ENCODE results near the gene SORCS2. TPM values are rescaled to one million over a fixed set of nuclear protein-coding genes. Genes with fewer than 3 reads are reported as not detected.

SORCS2 gene
- total RNA-seq, 2 experiments from 2014 or later: 0.07 TPM

DNA sequence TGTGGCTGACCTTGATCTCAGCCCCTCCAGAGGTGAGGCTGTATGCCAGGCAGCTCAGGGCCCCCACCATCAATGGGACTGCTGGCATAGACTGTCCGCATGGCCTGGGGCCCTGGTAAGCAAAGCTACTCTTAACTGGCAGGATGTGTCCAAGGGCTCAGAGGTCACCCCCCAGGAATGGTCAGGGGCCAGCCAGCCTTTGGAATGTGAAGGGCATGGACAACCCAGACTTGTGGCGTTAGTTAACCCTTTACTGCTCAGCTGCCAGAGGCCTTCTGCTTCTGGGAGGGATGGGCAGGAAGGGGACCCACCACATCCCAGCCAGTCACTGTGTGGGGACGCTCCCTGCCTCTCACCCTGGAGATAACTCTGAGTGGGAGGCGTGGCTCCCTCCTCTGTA is 322.5 kb downstream of the SORCS2 start:
- H3K4me3 Mint-ChIP-seq: no peak overlapping the region
- no peaks in the 10 kb centered on the region for H3K36me3 Mint-ChIP-seq
- DNase-seq: no peak
- no peaks in the 10 kb centered on the region for H3K4me1 Mint-ChIP-seq (ENCODE audit: low read depth)
- no peak overlapping the region for H3K27ac Mint-ChIP-seq
- POLR2A ChIA-PET: no interaction called here
- H3K9me3 Mint-ChIP-seq: no peaks in the 10 kb centered on the region
- CTCF ChIA-PET: no interaction called here
- intact Hi-C loops (cut with micrococcal nuclease): no loop called here
- peaks cover 15% of the 10 kb centered on the region for H3K27me3 Mint-ChIP-seq

DNA sequence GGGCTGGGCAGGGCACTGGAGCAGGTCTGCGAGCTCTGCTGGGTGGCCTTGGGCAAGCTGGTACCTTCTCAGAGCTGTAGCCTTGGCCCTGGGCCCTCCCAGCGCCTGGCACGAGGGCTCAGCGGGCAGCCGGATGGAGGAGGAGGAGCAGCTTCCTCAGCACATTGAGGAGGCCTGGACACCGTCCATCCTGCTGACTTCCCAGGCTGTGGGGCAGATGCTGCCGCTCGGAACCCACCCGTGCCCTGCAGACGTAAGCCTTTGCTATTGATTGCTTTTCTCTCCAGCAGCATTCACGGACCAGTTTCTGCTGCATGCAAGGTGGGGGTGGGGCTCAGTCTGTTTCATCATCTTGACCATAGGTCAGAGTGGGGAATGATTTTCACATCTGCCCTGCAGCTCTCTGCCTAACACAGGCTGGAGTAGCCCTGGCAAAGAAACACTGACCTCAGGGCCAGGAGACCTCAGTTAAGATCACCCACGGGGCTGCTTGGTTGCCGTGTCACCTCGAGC is 323.1 kb downstream of the SORCS2 start:
- intact Hi-C loops (cut with micrococcal nuclease): no loop called here
- no peaks in the 10 kb centered on the region for H3K36me3 Mint-ChIP-seq
- H3K4me1 Mint-ChIP-seq (ENCODE audit: low read depth): no peaks in the 10 kb centered on the region
- POLR2A ChIA-PET: no interaction called here
- CTCF ChIA-PET: no interaction called here
- H3K27me3 Mint-ChIP-seq: peaks cover 16% of the 10 kb centered on the region
- no peaks in the 10 kb centered on the region for H3K9me3 Mint-ChIP-seq
- DNase-seq: no peak
- H3K4me3 Mint-ChIP-seq: no peak overlapping the region
- no peak overlapping the region for H3K27ac Mint-ChIP-seq

DNA sequence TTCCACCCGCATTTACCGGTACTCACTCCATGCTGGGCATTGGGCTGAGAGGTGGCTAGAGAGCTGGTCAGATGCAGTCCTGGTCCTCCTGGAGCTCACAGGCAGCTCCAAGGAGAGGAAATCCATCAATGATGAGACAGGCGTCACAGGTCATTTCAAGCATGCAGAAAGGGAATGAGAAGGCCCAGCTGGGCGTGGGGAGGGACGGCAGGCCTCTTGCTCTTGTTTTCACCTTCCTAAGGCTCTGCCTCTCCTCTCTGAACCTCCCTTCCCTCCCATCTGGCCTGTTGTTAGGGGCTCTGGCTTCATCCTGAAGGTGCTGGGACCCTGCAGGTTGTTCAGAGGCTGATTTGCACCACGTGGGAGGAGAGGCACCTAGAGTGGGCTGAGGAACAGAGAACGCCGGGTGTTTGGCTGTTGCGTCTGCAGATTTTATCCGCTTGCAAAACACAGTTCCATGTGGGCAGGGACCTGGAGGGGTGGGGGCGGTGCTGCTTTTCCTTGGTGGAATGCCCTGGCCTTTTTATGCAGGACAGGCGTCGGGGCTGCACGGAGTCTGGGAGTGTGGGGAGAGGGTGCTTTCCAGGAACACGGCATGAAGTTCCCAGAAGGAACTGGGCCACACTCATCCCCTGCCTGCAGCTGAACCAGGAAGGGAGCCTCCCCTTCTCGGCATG is 323.9 kb downstream of the SORCS2 start:
- H3K4me1 Mint-ChIP-seq (ENCODE audit: low read depth): no peaks in the 10 kb centered on the region
- DNase-seq: no peak
- intact Hi-C loops (cut with micrococcal nuclease): no loop called here
- ChIA-PET CTCF (no interaction called here), POLR2A (no interaction called here)
- no peak overlapping the region for H3K27ac Mint-ChIP-seq
- H3K4me3 Mint-ChIP-seq: no peak overlapping the region
- peaks cover 17% of the 10 kb centered on the region for H3K27me3 Mint-ChIP-seq
- no peaks in the 10 kb centered on the region for H3K36me3 Mint-ChIP-seq
- no peaks in the 10 kb centered on the region for H3K9me3 Mint-ChIP-seq

DNA sequence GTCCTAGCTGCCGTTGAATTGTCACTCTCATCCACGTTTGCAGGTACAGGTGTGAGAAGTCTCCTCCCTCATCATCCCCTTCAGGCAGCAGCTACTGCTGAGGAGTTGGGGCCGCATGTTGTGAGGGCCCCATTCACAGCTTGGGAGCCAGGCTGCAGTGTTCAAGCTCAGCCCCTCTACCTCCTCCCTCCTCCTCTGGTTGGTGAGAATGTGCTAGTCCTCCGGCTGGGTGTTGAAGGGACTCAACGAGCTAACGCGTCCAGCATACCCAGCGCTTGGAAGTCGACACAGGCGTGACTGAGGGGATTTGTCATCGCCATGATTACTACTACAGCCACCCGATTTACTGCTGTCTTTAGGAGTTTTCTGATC is 324.4 kb downstream of the SORCS2 start:
- H3K9me3 Mint-ChIP-seq: no peaks in the 10 kb centered on the region
- intact Hi-C loops (cut with micrococcal nuclease): no loop called here
- H3K4me3 Mint-ChIP-seq: no peak overlapping the region

DNA sequence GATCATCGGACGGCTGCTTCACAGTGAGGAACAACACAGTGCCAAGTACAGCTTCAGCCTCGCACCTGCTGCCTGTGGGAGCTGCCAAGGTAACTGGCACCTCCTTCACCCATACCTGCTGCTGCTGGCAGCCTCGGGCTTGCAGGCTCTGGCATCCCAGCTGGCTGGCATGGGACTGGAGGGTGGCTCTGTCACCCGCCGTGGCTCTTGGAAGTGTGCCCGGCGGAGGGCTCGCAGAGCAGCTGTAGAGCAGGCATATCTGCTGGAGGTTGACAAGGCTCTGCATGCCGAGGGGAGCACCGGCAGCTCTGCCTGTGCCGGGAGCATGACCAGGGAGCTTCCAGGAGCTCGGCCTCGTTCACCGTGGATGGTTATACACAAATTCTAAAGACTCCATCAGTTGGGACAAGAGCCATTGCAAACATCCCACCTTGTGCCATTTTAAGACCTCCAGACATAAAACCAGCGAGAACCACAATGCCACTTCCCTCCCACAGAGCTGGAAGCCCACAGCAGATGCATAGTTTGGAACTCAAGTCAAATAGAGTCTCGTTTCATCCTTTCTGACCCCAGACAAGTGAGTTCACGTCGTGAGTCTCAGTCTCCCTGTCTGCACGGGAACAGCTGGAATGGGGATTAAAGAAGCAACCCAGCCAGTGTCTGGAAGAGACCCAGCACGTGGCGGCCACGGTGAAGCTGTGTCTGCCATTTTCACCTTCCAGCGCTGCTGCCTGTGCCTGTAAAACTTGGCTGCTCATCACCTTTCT is 326.7 kb downstream of the SORCS2 start:
- H3K4me1 Mint-ChIP-seq (ENCODE audit: low read depth): peaks cover 1% of the 10 kb centered on the region
- peaks cover 24% of the 10 kb centered on the region for H3K27me3 Mint-ChIP-seq
- intact Hi-C loops (cut with micrococcal nuclease): no loop called here
- ChIA-PET POLR2A (no interaction called here), CTCF (no interaction called here)
- no peak overlapping the region for H3K27ac Mint-ChIP-seq
- H3K9me3 Mint-ChIP-seq: no peaks in the 10 kb centered on the region
- H3K36me3 Mint-ChIP-seq: no peaks in the 10 kb centered on the region
- DNase-seq: no peak
- no peak overlapping the region for H3K4me3 Mint-ChIP-seq

More for the DNA sequence above, 324.4 kb downstream of the SORCS2 start:
- ChIA-PET POLR2A (no interaction called here), CTCF (no interaction called here)
- H3K4me1 Mint-ChIP-seq (ENCODE audit: low read depth): no peaks in the 10 kb centered on the region
- peaks cover 19% of the 10 kb centered on the region for H3K27me3 Mint-ChIP-seq
- no peak for DNase-seq
- no peak overlapping the region for H3K27ac Mint-ChIP-seq
- H3K36me3 Mint-ChIP-seq: no peaks in the 10 kb centered on the region

DNA sequence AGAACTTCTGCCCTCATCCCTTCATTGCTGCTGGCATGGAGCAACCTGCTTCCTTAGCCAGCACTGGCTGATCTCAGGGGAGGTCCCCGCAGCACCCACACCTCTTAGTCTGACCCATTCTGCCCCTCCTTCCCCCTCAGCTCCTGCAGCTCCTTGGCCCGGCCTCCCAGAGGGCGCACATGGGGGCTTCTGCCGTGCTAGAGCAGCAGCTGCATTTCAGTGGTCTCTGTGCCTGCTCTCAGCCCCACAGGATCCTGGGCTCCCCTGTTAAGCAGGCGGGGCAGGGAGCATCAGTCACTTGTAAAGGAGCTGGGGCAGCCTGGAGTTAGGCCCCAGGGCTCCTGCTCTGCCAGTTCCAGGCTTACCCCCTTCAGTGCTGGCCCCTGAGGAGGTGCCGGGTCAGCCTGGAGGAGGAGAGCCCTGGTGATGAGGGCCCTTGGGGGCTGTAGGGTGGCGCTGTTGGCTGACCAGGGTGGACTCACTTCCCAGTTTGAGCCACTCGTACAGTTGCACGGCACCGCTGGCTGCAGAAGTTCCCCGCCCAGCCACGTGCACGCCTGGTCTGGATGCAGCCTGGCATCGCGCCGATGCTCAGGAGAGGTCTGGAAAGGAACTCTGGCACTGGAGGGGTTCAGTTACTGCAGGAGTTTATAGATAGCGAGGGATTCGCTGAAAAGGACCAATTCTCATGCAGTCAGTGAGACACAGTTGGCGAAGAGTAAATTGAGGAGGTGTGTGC is 327.5 kb downstream of the SORCS2 start:
- Mint-ChIP-seq H3K27me3 (peaks cover 27% of the 10 kb centered on the region), H3K9me3 (no peaks in the 10 kb centered on the region), H3K4me1 (ENCODE audit: low read depth) (peaks cover 8% of the 10 kb centered on the region), H3K36me3 (no peaks in the 10 kb centered on the region), H3K4me3 (no peak overlapping the region), H3K27ac (no peak overlapping the region)
- CTCF ChIA-PET: no interaction called here
- POLR2A ChIA-PET: no interaction called here
- DNase-seq: no peak
- intact Hi-C loops (cut with micrococcal nuclease): no loop called here

DNA sequence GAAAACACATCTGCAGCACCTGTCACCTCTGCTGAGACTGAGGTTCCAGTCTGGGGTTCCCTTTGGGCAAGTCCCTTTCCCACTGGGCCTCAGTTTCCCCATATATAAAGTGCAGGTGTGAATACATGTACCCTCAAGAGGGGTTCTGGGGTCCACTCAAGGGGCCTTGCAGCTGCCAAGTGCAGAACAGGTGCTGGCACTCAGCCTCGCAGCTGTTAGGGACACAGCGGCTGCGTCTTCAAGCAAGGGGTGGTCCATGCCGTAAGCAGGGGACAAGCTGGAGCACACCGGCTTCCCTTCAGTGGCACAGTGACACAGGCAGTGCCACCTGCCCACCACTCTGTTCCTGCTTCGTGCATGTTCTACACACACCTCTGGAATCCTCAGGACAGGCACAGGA is 329.3 kb downstream of the SORCS2 start:
- no peak overlapping the region for H3K27ac Mint-ChIP-seq
- intact Hi-C loops (cut with micrococcal nuclease): no loop called here
- CTCF ChIA-PET: no interaction called here
- no peaks in the 10 kb centered on the region for H3K36me3 Mint-ChIP-seq
- no peaks in the 10 kb centered on the region for H3K9me3 Mint-ChIP-seq
- peaks cover 8% of the 10 kb centered on the region for H3K4me1 Mint-ChIP-seq (ENCODE audit: low read depth)
- H3K27me3 Mint-ChIP-seq: peaks cover 31% of the 10 kb centered on the region
- DNase-seq: no peak
- no peak overlapping the region for H3K4me3 Mint-ChIP-seq
- POLR2A ChIA-PET: no interaction called here

DNA sequence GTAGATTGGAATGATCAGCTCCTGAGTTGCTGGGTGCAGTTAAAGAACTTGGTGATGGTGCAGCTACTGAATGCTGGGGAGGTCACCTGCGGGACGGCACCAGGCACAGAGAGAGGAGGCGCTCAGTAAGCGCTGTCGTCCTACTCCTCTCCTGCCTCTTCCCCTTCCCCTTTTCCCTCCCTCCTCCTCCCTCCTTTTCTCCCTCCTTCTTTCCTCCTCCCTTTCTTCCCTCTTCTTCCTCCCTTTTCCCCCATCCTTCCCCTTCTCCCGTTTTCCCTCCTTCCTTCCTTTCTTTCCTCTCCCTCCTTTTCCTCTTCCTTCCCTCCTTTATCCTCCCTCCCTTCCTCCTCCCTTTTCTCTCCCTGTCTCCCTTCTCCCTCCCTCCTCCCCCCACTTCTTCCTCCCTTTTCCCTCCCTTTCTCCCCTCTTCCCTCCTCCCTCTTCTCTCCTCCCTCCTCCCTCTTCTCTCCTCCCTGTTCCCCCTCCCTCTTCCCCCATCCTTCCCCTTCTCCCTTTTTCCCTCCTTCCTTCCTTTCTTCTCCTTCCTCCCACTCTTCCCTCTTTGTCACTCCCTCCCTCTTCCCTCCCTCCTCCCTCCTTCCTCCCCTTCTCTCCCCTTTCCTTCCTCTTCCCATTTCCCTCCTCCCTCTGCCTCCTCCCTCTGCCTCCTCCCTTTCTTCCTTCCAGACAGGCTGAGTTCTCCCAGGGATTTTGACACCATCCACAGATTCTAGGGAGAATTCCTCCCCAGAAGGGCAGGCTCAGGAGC is 330.3 kb downstream of the SORCS2 start:
- Mint-ChIP-seq H3K36me3 (no peaks in the 10 kb centered on the region), H3K27me3 (peaks cover 31% of the 10 kb centered on the region), H3K4me1 (ENCODE audit: low read depth) (peaks cover 8% of the 10 kb centered on the region), H3K4me3 (no peak overlapping the region), H3K9me3 (no peaks in the 10 kb centered on the region), H3K27ac (no peak overlapping the region)
- POLR2A ChIA-PET: no interaction called here
- CTCF ChIA-PET: no interaction called here
- intact Hi-C loops (cut with micrococcal nuclease): no loop called here
- DNase-seq: no peak

DNA sequence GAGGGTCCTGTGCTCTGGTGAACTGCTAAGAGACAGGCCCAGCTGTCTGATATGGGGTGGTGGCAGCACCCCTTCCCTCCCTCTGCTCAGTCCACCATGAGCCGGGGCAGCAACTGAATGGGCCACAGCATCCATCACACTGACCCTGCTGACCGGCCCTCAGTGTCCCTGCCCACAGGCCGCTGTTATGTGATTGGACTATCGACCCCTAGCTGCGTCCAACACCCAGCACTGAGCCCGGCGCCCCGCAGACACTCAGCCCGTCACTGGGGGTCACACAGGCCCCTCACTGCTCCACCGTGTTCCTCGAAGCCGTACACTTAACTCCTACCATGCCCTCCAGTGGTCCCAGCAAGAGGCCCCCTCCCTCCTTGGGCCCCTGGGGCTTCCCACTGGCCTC is 331.2 kb downstream of the SORCS2 start:
- DNase-seq: no peak
- POLR2A ChIA-PET: no interaction called here
- H3K4me1 Mint-ChIP-seq (ENCODE audit: low read depth): peaks cover 8% of the 10 kb centered on the region
- intact Hi-C loops (cut with micrococcal nuclease): no loop called here
- no peaks in the 10 kb centered on the region for H3K9me3 Mint-ChIP-seq
- CTCF ChIA-PET: no interaction called here
- H3K36me3 Mint-ChIP-seq: no peaks in the 10 kb centered on the region
- H3K4me3 Mint-ChIP-seq: no peak overlapping the region
- H3K27ac Mint-ChIP-seq: no peak overlapping the region
- H3K27me3 Mint-ChIP-seq: peaks cover 31% of the 10 kb centered on the region

DNA sequence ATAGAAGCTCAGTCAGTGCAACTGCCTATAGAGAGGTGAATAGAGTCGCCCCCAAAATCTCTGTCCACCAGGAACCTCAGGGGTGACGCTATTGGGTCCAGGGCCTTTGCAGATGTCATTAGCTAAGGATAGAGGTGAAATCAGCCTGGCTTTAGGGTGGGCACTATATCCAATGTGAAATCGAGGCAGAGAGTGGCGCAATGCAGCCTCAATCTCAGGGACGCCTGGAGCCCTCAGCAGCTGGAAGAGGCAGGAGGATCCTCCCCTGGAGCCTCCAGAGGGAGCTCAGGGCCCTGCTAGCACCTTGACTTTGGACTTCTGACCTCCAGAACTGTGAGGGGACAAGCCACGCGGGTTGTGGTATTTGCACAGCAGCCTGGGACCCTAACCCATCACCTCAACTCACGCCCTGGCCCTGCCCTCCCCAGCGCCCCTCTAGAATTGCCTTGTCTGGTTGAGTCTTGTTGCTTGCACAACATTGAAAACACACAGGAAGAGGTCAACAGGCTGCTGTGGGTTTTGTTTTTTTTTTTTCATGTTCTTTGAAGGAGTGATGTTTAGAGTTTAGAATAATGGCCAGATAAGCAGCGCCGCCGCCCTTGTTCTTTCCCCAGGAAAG is 331.8 kb downstream of the SORCS2 start:
- ChIA-PET POLR2A (no interaction called here), CTCF (no interaction called here)
- DNase-seq: no peak
- Mint-ChIP-seq H3K9me3 (no peaks in the 10 kb centered on the region), H3K27ac (no peak overlapping the region), H3K4me3 (no peak overlapping the region), H3K27me3 (peaks cover 30% of the 10 kb centered on the region), H3K36me3 (no peaks in the 10 kb centered on the region), H3K4me1 (ENCODE audit: low read depth) (peaks cover 8% of the 10 kb centered on the region)
- intact Hi-C loops (cut with micrococcal nuclease): no loop called here

DNA sequence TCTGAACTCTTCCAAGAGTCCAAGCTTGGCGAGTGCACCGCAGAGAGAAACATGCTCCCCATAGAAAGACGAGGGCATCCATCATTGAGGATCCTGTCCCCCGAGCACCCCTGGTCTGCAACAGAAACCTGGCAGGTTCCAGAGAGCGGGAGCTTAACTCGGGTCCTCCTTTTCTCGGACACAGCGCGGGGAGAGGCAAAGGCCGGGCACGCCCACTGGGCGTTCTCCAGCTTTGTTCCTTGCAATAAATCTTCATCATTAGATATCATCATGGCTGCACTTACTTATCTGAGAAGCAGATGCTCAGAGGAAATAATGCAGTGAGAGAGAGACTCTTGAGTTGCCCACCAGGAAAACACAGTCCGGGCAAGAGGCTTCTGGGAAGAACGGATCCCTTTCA is 332.5 kb downstream of the SORCS2 start:
- no peak for DNase-seq
- POLR2A ChIA-PET: no interaction called here
- H3K27me3 Mint-ChIP-seq: peaks cover 29% of the 10 kb centered on the region
- peaks cover 8% of the 10 kb centered on the region for H3K4me1 Mint-ChIP-seq (ENCODE audit: low read depth)
- H3K36me3 Mint-ChIP-seq: no peaks in the 10 kb centered on the region
- H3K4me3 Mint-ChIP-seq: no peak overlapping the region
- intact Hi-C loops (cut with micrococcal nuclease): no loop called here
- CTCF ChIA-PET: no interaction called here
- no peaks in the 10 kb centered on the region for H3K9me3 Mint-ChIP-seq
- no peak overlapping the region for H3K27ac Mint-ChIP-seq

DNA sequence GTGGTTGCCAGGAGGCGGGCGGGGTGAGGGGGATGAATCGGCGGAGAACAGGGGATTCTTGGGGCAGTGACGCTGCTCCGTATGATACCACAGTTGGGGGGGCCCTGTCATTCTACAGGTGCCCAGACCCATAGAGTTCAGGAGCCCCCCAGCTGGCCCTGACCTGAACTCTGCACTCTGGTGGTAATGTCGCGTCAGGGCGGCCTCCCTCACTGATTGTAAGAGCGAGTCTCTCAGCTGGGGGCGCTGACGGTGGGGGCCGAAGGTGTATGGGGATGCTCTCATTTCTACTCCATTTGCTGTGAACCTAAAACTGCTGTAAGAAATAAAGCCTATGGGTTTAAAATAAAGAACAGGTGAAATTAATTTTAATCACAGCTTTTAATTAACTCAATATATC is 334.2 kb downstream of the SORCS2 start:
- Mint-ChIP-seq H3K4me3 (no peak overlapping the region), H3K4me1 (ENCODE audit: low read depth) (peaks cover 8% of the 10 kb centered on the region), H3K9me3 (no peaks in the 10 kb centered on the region), H3K27me3 (peaks cover 23% of the 10 kb centered on the region), H3K27ac (no peak overlapping the region), H3K36me3 (no peaks in the 10 kb centered on the region)
- POLR2A ChIA-PET: no interaction called here
- CTCF ChIA-PET: no interaction called here
- no peak for DNase-seq
- intact Hi-C loops (cut with micrococcal nuclease): no loop called here

Measured in activated CD4-positive, alpha-beta memory T cell treated with anti-CD3 and anti-CD28 coated beads for 36 hours (primary cell).